HepG2 (cell line): ENCODE data around the gene CEP170. TPM values are rescaled to one million over a fixed set of nuclear protein-coding genes. Genes with fewer than 3 reads are reported as not detected.

Source experiments
- ARID5B ChIP-seq: IDR thresholded peaks from 2 replicates; pipeline ENCODE4 v1.4.0; 2020; ENCODE audit warnings: mild to moderate bottlenecking, missing genetic modification reagents
- GLMP ChIP-seq: sonication (generic); formaldehyde crosslinking; IDR thresholded peaks from 2 replicates; pipeline ENCODE4 v1.9.0; 2021; ENCODE audit warnings: missing genetic modification reagents, mild to moderate bottlenecking, borderline replicate concordance
- KDM4B ChIP-seq: sonication (generic); formaldehyde crosslinking; IDR thresholded peaks from 2 replicates; pipeline ENCODE4 v1.4.0; 2020; ENCODE audit warnings: missing genetic modification reagents
- MAZ ChIP-seq, 2 experiments: sonication (generic) in 1 of 2; formaldehyde crosslinking in 1 of 2; IDR thresholded peaks; 2 replicates each; pipeline versions ENCODE4 v1.5.0 to v1.6.1; 2012 to 2020; ENCODE audit warnings: low read depth in 2 of 2, mild to moderate bottlenecking in 2 of 2, borderline replicate concordance in 1 of 2, improper control_type of control experiment in 1 of 2, low read length in 1 of 2, missing genetic modification reagents in 1 of 2, moderate library complexity in 1 of 2
- MXI1 ChIP-seq: IDR thresholded peaks from 3 replicates; pipeline ENCODE4 v1.6.1; 2012; ENCODE audit warnings: low read depth, low read length, inconsistent platforms, borderline replicate concordance
- NFAT5 ChIP-seq: sonication (generic); formaldehyde crosslinking; IDR thresholded peaks from 2 replicates; pipeline ENCODE4 v1.4.0; 2020; ENCODE audit warnings: missing genetic modification reagents
- NR2F6 ChIP-seq, 2 experiments: IDR thresholded peaks; 2 replicates each; pipeline ENCODE4 v1.6.1; 2016; ENCODE audit warnings: antibody characterized with exemption in 1 of 2, mild to moderate bottlenecking in 1 of 2
- RNF2 ChIP-seq: fragments of 450-650 bp; conservative IDR thresholded peaks from 2 replicates; pipeline ENCODE4 v1.6.1; 2016; ENCODE audit warnings: low read depth
- SMARCE1 ChIP-seq: fragments of 450-650 bp; IDR thresholded peaks from 2 replicates; pipeline ENCODE4 v1.6.1; 2017; ENCODE audit warnings: borderline replicate concordance
- TCF7 ChIP-seq: sonication (generic); IDR thresholded peaks from 2 replicates; pipeline ENCODE4 v1.6.1; 2016; ENCODE audit warnings: antibody characterized with exemption, low read depth
- YEATS2 ChIP-seq: sonication (generic); formaldehyde crosslinking; IDR thresholded peaks from 2 replicates; pipeline ENCODE4 v1.4.0; 2020; ENCODE audit warnings: missing genetic modification reagents, borderline replicate concordance
- ZFP1 ChIP-seq: IDR thresholded peaks from 2 replicates; pipeline ENCODE4 v1.6.1; 2016
- ZNF207 ChIP-seq: fragments of 450-650 bp; IDR thresholded peaks from 2 replicates; pipeline ENCODE4 v1.6.1; 2016; ENCODE audit warnings: antibody characterized with exemption, borderline replicate concordance
- polyA plus RNA-seq, 8 experiments: library from polyadenylated mRNA; depleted of rRNA in 3 of 8; stranded (reverse) in 7 of 8; unstranded in 1 of 8; fragments of >200 nt; fragmentation: Illumina TruSeq in 4 of 8; extraction: Trizol in 4 of 8; gene quantifications; 2 replicates each; pipeline versions ENCODE4 v1.2.1 to v1.2.3, GENCODE V29; 2011 to 2016; ENCODE audit warnings: low read depth in 4 of 8, missing spikeins in 1 of 8, mixed read lengths in 1 of 8; ENCODE audit not compliant: insufficient read depth in 1 of 8
- total RNA-seq, 5 experiments: library from RNA; depleted of rRNA; stranded (reverse); fragments of >200 nt; fragmentation: Illumina TruSeq; extraction: Trizol; gene quantifications; 2 replicates each; pipeline ENCODE4 v1.2.3, GENCODE V29; 2016; ENCODE audit warnings: low read depth in 1 of 5
- TF ChIP-seq, protein P1 (sequence below): sonication (generic); formaldehyde crosslinking; conservative IDR thresholded peaks from 2 replicates; pipeline ENCODE4 v1.4.0; 2020; ENCODE audit warnings: missing genetic modification reagents
- TF ChIP-seq, protein P2 (sequence below): sonication (generic); formaldehyde crosslinking; IDR thresholded peaks from 2 replicates; pipeline ENCODE4 v1.8.0; 2022; ENCODE audit warnings: missing genetic modification reagents, mild to moderate bottlenecking, moderate library complexity, borderline replicate concordance

Gene CEP170
- total and polyA plus RNA-seq, 2 of the 13 experiments (the other 11 are each of a cell fraction or from before 2014, with no cell fraction given): 23.0 to 28.6 TPM

DNA sequence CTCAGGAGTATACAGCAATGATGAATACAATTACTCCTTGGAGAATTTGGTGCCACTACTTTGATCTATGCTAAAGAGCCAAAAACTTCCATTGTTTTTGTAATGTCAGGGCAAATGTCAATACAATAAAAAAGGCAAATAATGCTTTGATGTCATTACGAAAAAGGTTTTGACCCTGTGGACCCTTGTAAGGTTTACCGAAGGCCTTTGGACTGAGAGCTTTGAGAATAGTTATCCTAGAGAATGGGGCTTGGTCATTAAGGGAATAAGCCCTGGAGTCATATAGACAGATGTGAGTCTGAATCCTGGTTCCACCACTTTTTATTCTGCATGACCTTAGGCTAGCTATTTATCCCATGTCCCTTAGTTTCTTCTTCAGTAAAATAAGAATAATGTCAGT is 27.5 kb downstream of the CEP170 start (continued):
- peak; percentile 61 for TF ChIP-seq NR2F6 (IDR thresholded peaks at IDR 0.05)
- TF ChIP-seq NR2F6 (CRISPR knock-in tag; IDR thresholded peaks at IDR 0.05): peak; percentile 50; the same call in 1 of the 2 replicates
- no peak for TF ChIP-seq MXI1
- TF ChIP-seq MAZ (IDR thresholded peaks at IDR 0.05; ENCODE audit: borderline replicate concordance, low read depth, low read length): no peak
- TF ChIP-seq MAZ (CRISPR knock-in tag; IDR thresholded peaks at IDR 0.05; ENCODE audit: low read depth): no peak
- TF ChIP-seq NFAT5 (CRISPR knock-in tag): no peak
- no peak for TF ChIP-seq KDM4B
- TF ChIP-seq ZFP1 (CRISPR knock-in tag): no peak
- no peak for TF ChIP-seq ZNF207
- no peak for TF ChIP-seq YEATS2 (CRISPR knock-in tag)
- no peak for TF ChIP-seq GLMP (CRISPR knock-in tag)
- TF ChIP-seq, protein P1, sequence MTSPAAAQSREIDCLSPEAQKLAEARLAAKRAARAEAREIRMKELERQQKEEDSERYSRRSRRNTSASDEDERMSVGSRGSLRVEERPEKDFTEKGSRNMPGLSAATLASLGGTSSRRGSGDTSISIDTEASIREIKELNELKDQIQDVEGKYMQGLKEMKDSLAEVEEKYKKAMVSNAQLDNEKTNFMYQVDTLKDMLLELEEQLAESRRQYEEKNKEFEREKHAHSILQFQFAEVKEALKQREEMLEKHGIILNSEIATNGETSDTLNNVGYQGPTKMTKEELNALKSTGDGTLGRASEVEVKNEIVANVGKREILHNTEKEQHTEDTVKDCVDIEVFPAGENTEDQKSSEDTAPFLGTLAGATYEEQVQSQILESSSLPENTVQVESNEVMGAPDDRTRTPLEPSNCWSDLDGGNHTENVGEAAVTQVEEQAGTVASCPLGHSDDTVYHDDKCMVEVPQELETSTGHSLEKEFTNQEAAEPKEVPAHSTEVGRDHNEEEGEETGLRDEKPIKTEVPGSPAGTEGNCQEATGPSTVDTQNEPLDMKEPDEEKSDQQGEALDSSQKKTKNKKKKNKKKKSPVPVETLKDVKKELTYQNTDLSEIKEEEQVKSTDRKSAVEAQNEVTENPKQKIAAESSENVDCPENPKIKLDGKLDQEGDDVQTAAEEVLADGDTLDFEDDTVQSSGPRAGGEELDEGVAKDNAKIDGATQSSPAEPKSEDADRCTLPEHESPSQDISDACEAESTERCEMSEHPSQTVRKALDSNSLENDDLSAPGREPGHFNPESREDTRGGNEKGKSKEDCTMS (CRISPR knock-in tag): no peak
- TF ChIP-seq ARID5B (CRISPR knock-in tag): peak; percentile 65
- TF ChIP-seq TCF7: peak; percentile 66
- no peak for TF ChIP-seq SMARCE1
- TF ChIP-seq RNF2: no peak
- TF ChIP-seq, protein P2, sequence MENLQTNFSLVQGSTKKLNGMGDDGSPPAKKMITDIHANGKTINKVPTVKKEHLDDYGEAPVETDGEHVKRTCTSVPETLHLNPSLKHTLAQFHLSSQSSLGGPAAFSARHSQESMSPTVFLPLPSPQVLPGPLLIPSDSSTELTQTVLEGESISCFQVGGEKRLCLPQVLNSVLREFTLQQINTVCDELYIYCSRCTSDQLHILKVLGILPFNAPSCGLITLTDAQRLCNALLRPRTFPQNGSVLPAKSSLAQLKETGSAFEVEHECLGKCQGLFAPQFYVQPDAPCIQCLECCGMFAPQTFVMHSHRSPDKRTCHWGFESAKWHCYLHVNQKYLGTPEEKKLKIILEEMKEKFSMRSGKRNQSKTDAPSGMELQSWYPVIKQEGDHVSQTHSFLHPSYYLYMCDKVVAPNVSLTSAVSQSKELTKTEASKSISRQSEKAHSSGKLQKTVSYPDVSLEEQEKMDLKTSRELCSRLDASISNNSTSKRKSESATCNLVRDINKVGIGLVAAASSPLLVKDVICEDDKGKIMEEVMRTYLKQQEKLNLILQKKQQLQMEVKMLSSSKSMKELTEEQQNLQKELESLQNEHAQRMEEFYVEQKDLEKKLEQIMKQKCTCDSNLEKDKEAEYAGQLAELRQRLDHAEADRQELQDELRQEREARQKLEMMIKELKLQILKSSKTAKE (CRISPR knock-in tag): no peak
